MCF 10A (cell line): Measurements from ENCODE around the gene FKBP14. TPM values are rescaled to one million over a fixed set of nuclear protein-coding genes. Genes with fewer than 3 reads are reported as not detected.

ENCODE experiments used
- BruUV-seq: library from RNA; stranded (reverse); fragments of 400-500 nt; replicated peaks from 2 replicates; lab custom pipeline; 2021; lab: Mats Ljungman, UMichigan
- CTCF ChIA-PET: fragments of 300-600 bp; sonication (Branson Sonifier 250); formaldehyde crosslinking; extraction: SDS; loops from one replicate; lab custom pipeline; 2021; ENCODE audit warnings: antibody characterized with exemption, inconsistent platforms; lab: Yijun Ruan, JAX
- POLR2A ChIA-PET: fragments of 300-600, 350-650 bp; sonication (Branson Sonifier 250); formaldehyde crosslinking; extraction: SDS; loops from one replicate; lab custom pipeline; 2020; ENCODE audit warnings: antibody characterized with exemption, inconsistent platforms; lab: Yijun Ruan, JAX
- DNase-seq: peaks from one replicate; pipeline ENCODE4 v3.0.0-alpha.2; 2018; ENCODE audit not compliant: unreplicated experiment
- H3K27ac Mint-ChIP-seq: one replicate; pipeline ENCODE4 v1.8.0; 2022; ENCODE audit warnings: mild to moderate bottlenecking, low read depth, mixed read lengths; ENCODE audit not compliant: unreplicated experiment
- H3K27me3 Mint-ChIP-seq: one replicate; pipeline ENCODE4 v1.8.0; 2022; ENCODE audit warnings: mixed read lengths; ENCODE audit not compliant: insufficient read depth, unreplicated experiment
- H3K36me3 Mint-ChIP-seq: one replicate; pipeline ENCODE4 v1.8.0; 2022; ENCODE audit warnings: mild to moderate bottlenecking, moderate library complexity, mixed read lengths; ENCODE audit not compliant: insufficient read depth, unreplicated experiment
- H3K4me1 Mint-ChIP-seq: one replicate; pipeline ENCODE4 v1.8.0; 2022; ENCODE audit warnings: mixed read lengths; ENCODE audit not compliant: insufficient read depth, unreplicated experiment
- H3K4me3 Mint-ChIP-seq: one replicate; pipeline ENCODE4 v1.8.0; 2022; ENCODE audit warnings: mild to moderate bottlenecking, moderate library complexity, mixed read lengths; ENCODE audit not compliant: unreplicated experiment
- H3K9me3 Mint-ChIP-seq: one replicate; pipeline ENCODE4 v1.8.0; 2022; ENCODE audit warnings: mixed read lengths; ENCODE audit not compliant: unreplicated experiment
- CTCF ChIP-seq: fragments of 200-600 bp; IDR thresholded peaks from one replicate; pipeline ENCODE4 v1.8.0; 2022; ENCODE audit warnings: antibody characterized with exemption, mild to moderate bottlenecking; ENCODE audit not compliant: unreplicated experiment
- intact Hi-C: fragments of 100-400 bp; cut with micrococcal nuclease; formaldehyde crosslinking; loops from 2 replicates; pipeline ENCODE4 v1.14.1; 2022
- total RNA-seq: library from RNA; stranded (reverse); gene quantifications from 2 replicates; pipeline ENCODE4 v1.2.3, GENCODE V29; 2022

FKBP14 gene
- total RNA-seq, 1 experiment from 2014 or later: 39.8 TPM

GRCh38 chr7:30029696-30030095 lies 3.2 kb upstream of the FKBP14 start:
- ChIA-PET CTCF (interaction anchor here (0.7 to 1.8 kb wide), 3 partner anchors 16 to 32 kb away, joined by 4 to 7 read pairs (median 4); no protein-coding TSS in a partner anchor), POLR2A (interaction anchor here (0.6 to 3.8 kb wide), 18 partner anchors 9 to 1439 kb away, joined by 3 to 40 read pairs (median 4); partner anchors contain the start of genes MTURN, NOD1 and PRR15)
- Mint-ChIP-seq H3K4me1 (peaks cover 14% of the 10 kb centered on the region), H3K4me3 (no peak overlapping the region), H3K27ac (no peak overlapping the region), H3K9me3 (no peaks in the 10 kb centered on the region), H3K27me3 (no peaks in the 10 kb centered on the region), H3K36me3 (peaks cover under 1% of the 10 kb centered on the region)
- intact Hi-C loops: loop anchor here (2.0 kb wide), 1 partner anchor 33 kb away; no protein-coding TSS in a partner anchor
- TF ChIP-seq CTCF: no peak
- peak; percentile 30 for DNase-seq
- TSS peak; percentile 36 for BruUV-seq

- no TSS peak for BruUV-seq
- DNase-seq: peak; percentile 34
- Mint-ChIP-seq H3K27ac (no peak overlapping the region), H3K36me3 (no peaks in the 10 kb centered on the region), H3K9me3 (no peaks in the 10 kb centered on the region), H3K4me3 (no peak overlapping the region), H3K4me1 (peaks cover 14% of the 10 kb centered on the region), H3K27me3 (no peaks in the 10 kb centered on the region)
- TF ChIP-seq CTCF: no peak
- intact Hi-C loops: loop anchor here (2.0 kb wide), 1 partner anchor 34 kb away; no protein-coding TSS in a partner anchor
- CTCF ChIA-PET: interaction anchor here (0.5 to 0.9 kb wide), 3 partner anchors 25 to 274 kb away, joined by 3 to 4 read pairs (median 4); no protein-coding TSS in a partner anchor
- POLR2A ChIA-PET: interaction anchor here (0.6 to 3.8 kb wide), 23 partner anchors 10 to 1438 kb away, joined by 3 to 40 read pairs (median 4); partner anchors contain the start of genes MTURN, NOD1 and PRR15
These were observed 2.5 kb upstream of the FKBP14 start for GRCh38 chr7:30028749-30029635.

GRCh38 chr7:30028216-30028748 lies 1.8 kb upstream of the FKBP14 start, which contains the start of gene PLEKHA8:
TSS of gene PLEKHA8 (plus strand) at chr7:30028412. CDS start at chr7:30028763, 351 bp downstream.
- H3K36me3 Mint-ChIP-seq: no peaks in the 10 kb centered on the region
- DNase-seq: peak; percentile 85
- intact Hi-C loops: loop anchor here (2.0 kb wide), 1 partner anchor 35 kb away; no protein-coding TSS in a partner anchor
- no peaks in the 10 kb centered on the region for H3K27me3 Mint-ChIP-seq
- BruUV-seq: no TSS peak
- CTCF ChIA-PET: interaction anchor here (0.6 to 1.1 kb wide), 4 partner anchors 42 to 1973 kb away, joined by 3 to 4 read pairs (median 3); partner anchors contain the start of gene MTURN
- POLR2A ChIA-PET: interaction anchor here (0.7 to 3.8 kb wide), 22 partner anchors 9 to 465 kb away, joined by 3 to 40 read pairs (median 4); partner anchors contain the start of genes MTURN and PRR15
- H3K4me1 Mint-ChIP-seq: peaks cover 21% of the 10 kb centered on the region
- no peak for TF ChIP-seq CTCF
- H3K4me3 Mint-ChIP-seq: no peak within 1 kb of the TSS
- no peaks in the 10 kb centered on the region for H3K9me3 Mint-ChIP-seq
- peak within 1 kb of the TSS; percentile 92 for H3K27ac Mint-ChIP-seq
